Trophoblast cell (in vitro differentiated cells and primary cell): Measurements from ENCODE around the gene PNMA3.
"Not testable (repeated sequence)": the region's sequence is repeated elsewhere in the genome, so short reads cannot be mapped to it uniquely, and the experiment has no call there.

Source experiments
- DNase-seq, 2 donors: peaks; one replicate each; pipeline ENCODE4 v3.0.0-alpha.2; 2016
- H2AFZ ChIP-seq: 2 replicates; pipeline ENCODE4 v1.6.1; 2013; ENCODE audit warnings: low read length, moderate library complexity, mild to moderate bottlenecking; ENCODE audit not compliant: insufficient read depth, poor library complexity
- H2AK5ac ChIP-seq: 2 replicates; pipeline ENCODE4 v1.6.1; 2013; ENCODE audit warnings: mild to moderate bottlenecking, low read length
- H2BK120ac ChIP-seq: 2 replicates; pipeline ENCODE4 v1.6.1; 2013; ENCODE audit warnings: low read length, mild to moderate bottlenecking, moderate library complexity; ENCODE audit not compliant: insufficient read depth, poor library complexity
- H2BK12ac ChIP-seq: 2 replicates; pipeline ENCODE4 v1.6.1; 2013; ENCODE audit warnings: mild to moderate bottlenecking, low read length, moderate library complexity
- H2BK5ac ChIP-seq: 2 replicates; pipeline ENCODE4 v1.6.1; 2013; ENCODE audit warnings: low read length, low read depth, moderate library complexity, mild to moderate bottlenecking; ENCODE audit not compliant: poor library complexity
- H3K14ac ChIP-seq: 2 replicates; pipeline ENCODE4 v1.6.1; 2013; ENCODE audit warnings: mild to moderate bottlenecking, low read length
- H3K18ac ChIP-seq: 2 replicates; pipeline ENCODE4 v1.6.1; 2013; ENCODE audit warnings: mild to moderate bottlenecking, low read length
- H3K23ac ChIP-seq: 2 replicates; pipeline ENCODE4 v1.6.1; 2013; ENCODE audit warnings: low read length
- H3K27ac ChIP-seq: 2 replicates; pipeline ENCODE4 v1.5.1; 2013; ENCODE audit warnings: low read depth, mild to moderate bottlenecking, inconsistent platforms, low read length, moderate library complexity
- H3K27me3 ChIP-seq: 2 replicates; pipeline ENCODE4 v1.6.1; 2013; ENCODE audit warnings: inconsistent platforms, mild to moderate bottlenecking, low read length, moderate library complexity; ENCODE audit not compliant: insufficient read depth
- H3K36me3 ChIP-seq, 2 experiments: 1 replicate in 1 of 2; 2 replicates in 1 of 2; pipeline ENCODE4 v1.6.1; 2013; ENCODE audit warnings: low read length in 2 of 2, mild to moderate bottlenecking in 2 of 2, moderate library complexity in 1 of 2; ENCODE audit not compliant: insufficient read depth in 2 of 2, control insufficient read depth in 1 of 2
- H3K4ac ChIP-seq: 2 replicates; pipeline ENCODE4 v1.6.1; 2013; ENCODE audit warnings: low read depth, mild to moderate bottlenecking, low read length, moderate library complexity
- H3K4me1 ChIP-seq, 2 experiments: 1 replicate in 1 of 2; 2 replicates in 1 of 2; pipeline ENCODE4 v1.6.1; 2013; ENCODE audit warnings: low read length in 2 of 2, mild to moderate bottlenecking in 2 of 2, moderate library complexity in 1 of 2; ENCODE audit not compliant: insufficient read depth in 2 of 2, control insufficient read depth in 1 of 2
- H3K4me2 ChIP-seq: 2 replicates; pipeline ENCODE4 v1.6.1; 2013; ENCODE audit warnings: inconsistent platforms, mild to moderate bottlenecking, low read length, moderate library complexity
- H3K4me3 ChIP-seq: 2 replicates; pipeline ENCODE4 v1.5.1; 2013; ENCODE audit warnings: mild to moderate bottlenecking, low read depth, low read length, inconsistent platforms
- H3K79me1 ChIP-seq: one replicate; pipeline ENCODE4 v1.6.1; 2013; ENCODE audit warnings: low read length
- H3K79me2 ChIP-seq: 2 replicates; pipeline ENCODE4 v1.6.1; 2013; ENCODE audit warnings: low read length, mild to moderate bottlenecking; ENCODE audit not compliant: control insufficient read depth, insufficient read depth, poor library complexity
- H3K9ac ChIP-seq: 2 replicates; pipeline ENCODE4 v1.6.1; 2013; ENCODE audit warnings: mild to moderate bottlenecking, low read length
- H3K9me3 ChIP-seq: 2 replicates; pipeline ENCODE4 v1.6.1; 2013; ENCODE audit warnings: low read depth, mild to moderate bottlenecking, control low read depth, inconsistent platforms, low read length; ENCODE audit not compliant: insufficient read depth
- H4K12ac ChIP-seq: 2 replicates; pipeline ENCODE4 v1.6.1; 2013; ENCODE audit warnings: low read depth, mild to moderate bottlenecking, low read length, moderate library complexity
- H4K8ac ChIP-seq: 2 replicates; pipeline ENCODE4 v1.6.1; 2013; ENCODE audit warnings: low read depth, mild to moderate bottlenecking, low read length, moderate library complexity
- H4K91ac ChIP-seq: one replicate; pipeline ENCODE4 v1.6.1; 2013; ENCODE audit warnings: low read depth, mild to moderate bottlenecking, low read length, moderate library complexity
- WGBS: extraction: QIAGEN DNeasy Blood & Tissue Kit; methylation state at CpG from one replicate; pipeline ENCODE4 v1.1.7; 2013; ENCODE audit warnings: missing lambda C conversion rate; ENCODE audit not compliant: insufficient read length, insufficient coverage; ENCODE audit errors: extremely low coverage; 5-methylcytosine and 5-hydroxymethylcytosine counted together

PNMA3 gene

GRCh38 chrX:153077437-153078135 is 21.3 kb downstream of the PNMA3 start:
- H4K91ac ChIP-seq, H2BK120ac ChIP-seq, H4K8ac ChIP-seq, H3K4me1 ChIP-seq, H3K36me3 ChIP-seq, H3K18ac ChIP-seq, H3K79me2 ChIP-seq, H2AK5ac ChIP-seq, H4K12ac ChIP-seq, H3K9me3 ChIP-seq, DNase-seq, H3K27ac ChIP-seq, H2BK5ac ChIP-seq, H3K79me1 ChIP-seq, H3K23ac ChIP-seq, H3K9ac ChIP-seq, H3K4me3 ChIP-seq, H2AFZ ChIP-seq, H3K27me3 ChIP-seq, H3K4me2 ChIP-seq, H3K14ac ChIP-seq, H2BK12ac ChIP-seq, H3K4ac ChIP-seq: not testable (repeated sequence)
- WGBS, result no CpG with 5 or more reads among the region's 76 CpGs

GRCh38 chrX:153083238-153083923 is 27.1 kb downstream of the PNMA3 start:
- not testable (repeated sequence) for H4K12ac ChIP-seq, H3K14ac ChIP-seq, H2BK12ac ChIP-seq, H3K79me2 ChIP-seq, H3K4me3 ChIP-seq, H3K36me3 ChIP-seq, H2AK5ac ChIP-seq, H2BK5ac ChIP-seq, H3K18ac ChIP-seq, H3K4me2 ChIP-seq, H3K9me3 ChIP-seq, H4K91ac ChIP-seq, H3K23ac ChIP-seq, H3K4me1 ChIP-seq, H3K4ac ChIP-seq, H2AFZ ChIP-seq, H4K8ac ChIP-seq, DNase-seq, H3K9ac ChIP-seq, H2BK120ac ChIP-seq, H3K27ac ChIP-seq, H3K27me3 ChIP-seq, H3K79me1 ChIP-seq
- WGBS, result no CpG with 5 or more reads among the region's 23 CpGs

GRCh38 chrX:153102418-153102817 is 46.1 kb downstream of the PNMA3 start:
- Histone ChIP-seq H2BK120ac (no peak overlapping the region), H4K12ac (no peak overlapping the region), H3K9me3 (no peaks in the 10 kb centered on the region), H2BK12ac (no peak overlapping the region), H3K4me3 (no peak overlapping the region), H2BK5ac (no peak overlapping the region), H2AK5ac (no peak overlapping the region), H4K91ac (no peak overlapping the region), H3K79me1 (no peaks in the 10 kb centered on the region), H2AFZ (no peak overlapping the region), H3K9ac (no peak overlapping the region), H3K23ac (no peak overlapping the region), H3K27ac (no peak overlapping the region), H3K4ac (no peak overlapping the region), H3K27me3 (no peaks in the 10 kb centered on the region), H3K79me2 (no peaks in the 10 kb centered on the region), H3K4me2 (no peak overlapping the region), H3K4me1 (no peaks in the 10 kb centered on the region), H4K8ac (no peak overlapping the region), H3K18ac (no peak overlapping the region), H3K36me3 (no peaks in the 10 kb centered on the region), H3K14ac (no peak overlapping the region)
- DNase-seq, result no peak
- WGBS, result no CpG with 5 or more reads among the region's 3 CpGs

- not testable (repeated sequence) for DNase-seq, H3K9me3 ChIP-seq
Measured at GRCh38 chrX:153104959-153105358, 48.7 kb downstream of the PNMA3 start.

More at GRCh38 chrX:153104959-153105358, 48.7 kb downstream of the PNMA3 start:
- H3K9ac ChIP-seq, H3K4me1 ChIP-seq, H3K18ac ChIP-seq, H3K4me2 ChIP-seq, H2BK5ac ChIP-seq, H2AFZ ChIP-seq, H3K79me1 ChIP-seq, H2AK5ac ChIP-seq, H4K91ac ChIP-seq, H2BK12ac ChIP-seq, H3K23ac ChIP-seq, H4K8ac ChIP-seq, H3K4me3 ChIP-seq, H3K27me3 ChIP-seq, H3K14ac ChIP-seq, H2BK120ac ChIP-seq, H3K4ac ChIP-seq, H3K36me3 ChIP-seq, H4K12ac ChIP-seq, H3K79me2 ChIP-seq, H3K27ac ChIP-seq: not testable (repeated sequence)
- WGBS, result no CpG with 5 or more reads among the region's 1 CpG
